Stomach (tissue), 4 donors: ENCODE data around the gene MTF1.

ENCODE experiments used
- CTCF ChIP-seq, 7 experiments: fragments of 450-650 bp in 4 of 7; fragments of 200-600 bp in 3 of 7; sonication (generic) in 3 of 7; IDR thresholded peaks; one replicate each; pipeline ENCODE4 v1.5.1; 2016 to 2019; ENCODE audit warnings: antibody characterized with exemption in 7 of 7, control low read depth in 2 of 7, mild to moderate bottlenecking in 1 of 7
- POLR2A ChIP-seq, 4 donors: fragments of 450-650 bp; IDR thresholded peaks; one replicate each; pipeline ENCODE4 v1.6.1; 2016; ENCODE audit warnings: antibody characterized with exemption in 4 of 4, control low read depth in 2 of 4, mild to moderate bottlenecking in 1 of 4, moderate library complexity in 1 of 4

- TF ChIP-seq CTCF (IDR thresholded peaks at IDR 0.05) (no peak), POLR2A (IDR thresholded peaks at IDR 0.05) (no peak)
Measured at GRCh38 chr1:37883671-37884070, 24.3 kb upstream of the MTF1 start.
